GM19025 (cell line): ENCODE results near the gene SPEG.

ENCODE experiments used
- ATAC-seq: cut with Tn5 transposase; IDR thresholded peaks from one replicate; pipeline ENCODE4 v1.9.1; 2021; ENCODE audit warnings: mild to moderate bottlenecking, low read depth, moderate library complexity; ENCODE audit not compliant: unreplicated experiment

Gene SPEG

GRCh38 chr2:219508444-219508734 lies 73.7 kb downstream of the SPEG start:
- ATAC-seq, result no peak

GRCh38 chr2:219508971-219509779 lies 74.5 kb downstream of the SPEG start:
- no peak for ATAC-seq

DNA sequence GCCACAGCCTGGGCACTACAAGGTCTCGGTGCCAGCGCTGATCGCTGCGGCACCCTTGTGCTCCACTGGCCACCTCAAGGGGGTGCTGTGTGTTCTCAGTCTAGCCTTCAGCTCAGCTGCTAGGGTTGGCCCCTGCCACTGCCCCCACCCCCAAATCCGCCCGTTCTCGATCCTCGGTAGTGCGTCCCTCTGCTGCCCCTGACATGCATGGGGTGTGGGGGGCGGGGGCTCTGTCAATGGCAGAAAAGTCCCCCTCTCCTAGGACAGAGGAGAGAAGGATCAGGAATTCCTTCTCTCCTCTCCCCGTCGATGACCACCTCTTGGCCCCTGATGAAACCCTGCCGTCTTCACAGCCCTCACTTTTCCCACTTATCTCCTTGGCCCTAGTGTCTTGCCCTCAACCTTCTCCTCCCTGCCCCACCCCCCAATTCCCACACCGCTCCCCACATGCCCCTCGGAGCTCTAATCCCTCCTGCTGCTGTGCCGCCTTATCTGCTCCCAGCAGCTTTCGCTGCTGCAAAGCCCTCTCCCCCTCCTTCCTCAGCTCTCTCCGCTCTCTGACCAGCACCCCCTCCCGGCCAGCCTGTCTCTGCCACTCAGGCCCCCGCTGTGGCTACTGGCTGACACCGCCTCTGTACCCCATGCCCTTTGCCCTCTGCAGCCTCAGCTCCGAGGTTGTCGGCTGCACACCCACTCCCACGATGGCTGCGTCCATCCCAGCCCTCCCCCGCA lies 75.3 kb downstream of the SPEG start:
- no peak for ATAC-seq

DNA sequence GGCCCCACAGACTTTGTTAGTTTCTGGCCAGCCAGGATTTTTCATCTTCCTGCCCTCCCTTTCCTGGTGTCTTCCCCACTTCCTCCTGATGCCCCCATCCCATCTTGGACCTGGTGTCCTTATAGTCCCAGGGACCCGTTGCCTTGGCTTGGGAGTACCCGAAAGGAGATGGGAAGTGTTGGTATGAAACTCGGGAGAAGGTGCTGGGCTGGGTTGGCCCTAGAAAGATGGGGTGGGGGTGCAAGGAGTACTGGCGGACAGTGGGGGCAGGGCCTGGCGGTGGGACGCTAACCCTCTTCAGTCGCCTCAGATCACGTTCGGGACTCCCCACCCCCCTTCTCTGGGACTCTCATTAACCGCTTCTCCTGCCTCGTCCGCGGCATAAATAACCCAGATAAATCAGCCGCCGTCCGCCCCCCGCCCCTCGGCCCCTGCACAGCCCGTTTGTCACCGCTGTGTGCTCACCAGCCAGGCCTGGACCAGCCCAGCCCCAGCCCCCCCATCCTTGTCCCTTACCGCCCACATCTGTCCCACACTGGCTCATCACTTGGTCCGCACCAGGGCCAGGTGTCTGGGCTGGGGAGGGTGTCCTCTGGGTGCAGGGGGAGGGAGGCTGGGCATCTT lies 76.0 kb downstream of the SPEG start:
- no peak for ATAC-seq

DNA sequence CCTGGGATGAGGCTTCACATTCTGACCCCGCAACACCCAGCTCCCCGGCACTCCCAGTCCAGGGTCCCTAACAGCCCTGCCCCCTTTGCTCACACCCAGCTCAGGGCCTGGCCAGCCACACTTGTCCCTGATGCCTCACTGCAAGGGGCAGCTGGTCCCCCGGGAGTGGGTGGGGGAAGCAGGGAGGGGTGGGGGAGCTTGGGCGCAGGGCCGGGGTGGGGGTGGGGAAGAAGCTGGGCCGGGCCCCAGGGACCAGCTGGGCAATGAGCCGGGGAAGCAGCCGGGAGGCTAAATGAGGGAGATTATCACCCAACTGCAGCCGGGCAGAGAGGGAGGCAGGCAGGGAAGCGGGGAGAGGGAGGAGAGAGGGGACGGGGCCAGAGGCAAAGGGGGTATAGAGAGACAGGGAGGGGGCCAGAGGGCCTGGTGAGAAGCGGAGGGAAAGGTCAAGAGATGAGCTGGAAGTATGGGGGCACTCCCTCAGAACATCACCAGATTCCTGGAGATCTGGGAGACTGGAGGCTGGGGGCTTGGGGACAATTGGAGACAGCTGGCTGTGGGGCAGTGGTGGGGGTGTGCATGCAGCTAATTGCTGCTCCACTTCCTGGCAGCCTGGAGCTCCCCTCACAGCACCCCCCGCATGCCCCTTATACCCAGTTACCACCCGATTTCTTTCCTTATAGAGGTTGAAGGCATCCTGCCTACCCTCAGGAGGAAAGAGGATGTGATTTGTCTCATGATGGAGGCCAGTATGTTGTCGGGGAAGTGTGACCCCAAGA lies 77.1 kb downstream of the SPEG start:
- ATAC-seq, result no peak

- no peak for ATAC-seq
Measured at GRCh38 chr2:219512524-219513216, 78.0 kb downstream of the SPEG start.

- no peak for ATAC-seq
Measured at GRCh38 chr2:219513787-219514186, 79.1 kb downstream of the SPEG start.

DNA sequence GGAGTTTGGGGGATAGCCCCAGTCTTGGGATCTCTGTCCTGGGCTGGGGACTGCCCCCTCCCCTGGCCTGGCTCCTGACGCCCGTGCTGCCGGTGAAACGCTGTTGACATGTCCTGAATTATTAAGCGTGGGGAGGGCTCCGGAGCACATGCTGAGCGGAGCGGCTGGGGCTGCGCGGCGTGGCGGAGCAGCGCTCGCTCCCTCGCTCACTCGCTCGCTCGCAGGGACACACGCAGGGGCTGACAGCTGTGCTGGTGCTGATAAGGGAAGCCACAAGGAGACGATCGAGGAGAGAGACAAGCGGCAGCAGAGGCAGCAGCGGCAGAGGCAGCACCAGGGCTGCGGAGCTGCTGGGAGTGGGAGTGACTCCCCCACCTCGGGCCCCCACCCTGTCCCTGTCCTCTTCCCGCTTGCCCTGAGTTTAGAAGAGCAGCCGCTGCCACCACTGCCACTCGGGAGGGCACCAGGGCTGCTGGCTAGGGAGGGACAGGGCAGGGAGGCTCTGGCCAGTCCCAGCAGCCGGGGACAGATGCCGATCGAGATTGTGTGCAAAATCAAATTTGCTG lies 79.6 kb downstream of the SPEG start, which contains the start of gene ASIC4:
Gene ASIC4, plus strand, starts transcription at position 287 of the 566 bp plus-strand sequence. Its CDS starts 243 bp downstream, at position 530.
- ATAC-seq, result no peak

DNA sequence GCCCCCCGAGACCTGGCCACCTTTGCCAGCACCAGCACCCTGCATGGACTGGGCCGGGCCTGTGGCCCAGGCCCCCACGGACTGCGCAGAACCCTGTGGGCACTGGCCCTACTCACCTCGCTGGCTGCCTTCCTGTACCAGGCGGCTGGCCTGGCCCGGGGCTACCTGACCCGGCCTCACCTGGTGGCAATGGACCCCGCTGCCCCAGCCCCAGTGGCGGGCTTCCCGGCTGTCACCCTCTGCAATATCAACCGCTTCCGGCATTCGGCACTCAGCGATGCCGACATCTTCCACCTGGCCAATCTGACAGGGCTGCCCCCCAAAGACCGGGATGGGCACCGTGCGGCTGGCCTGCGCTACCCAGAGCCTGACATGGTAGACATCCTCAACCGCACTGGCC lies 80.2 kb downstream of the SPEG start:
- ATAC-seq, result no peak

DNA sequence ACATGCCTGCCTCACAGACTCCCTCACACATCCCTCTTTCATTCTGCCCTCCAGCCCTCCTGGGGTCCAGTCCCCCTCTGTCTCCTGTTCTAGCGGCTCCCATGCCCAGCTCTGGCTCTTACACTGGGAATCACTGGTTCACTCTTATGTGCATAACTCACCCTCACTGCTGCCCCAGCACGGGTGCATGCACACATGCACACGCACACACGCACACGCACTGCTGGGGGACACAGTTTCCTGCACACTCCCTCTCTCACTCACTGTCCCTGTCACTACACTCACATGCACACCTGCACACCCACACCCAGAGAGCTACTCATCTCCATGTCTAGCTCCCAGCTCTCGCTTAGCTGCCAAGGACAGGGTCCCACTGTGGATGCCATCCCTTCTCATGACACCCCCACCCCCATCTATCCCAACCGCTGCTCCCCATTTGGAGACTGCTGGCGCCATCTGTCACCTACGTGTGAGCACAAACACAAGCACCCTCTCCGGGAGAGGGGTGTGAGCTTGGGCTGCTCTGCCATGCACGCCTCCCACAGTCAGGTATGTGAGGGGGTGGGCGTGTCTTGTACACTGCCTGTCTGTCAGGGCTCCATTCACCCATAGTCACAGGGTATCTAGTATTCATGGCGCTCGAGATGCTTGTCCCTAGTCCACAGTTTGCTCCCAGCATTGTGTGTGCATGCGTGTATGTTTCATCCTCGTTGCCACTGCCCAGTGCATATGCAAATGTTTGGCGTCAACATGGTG lies 81.4 kb downstream of the SPEG start:
- ATAC-seq, result no peak

GRCh38 chr2:219516888-219517287 lies 82.2 kb downstream of the SPEG start:
- ATAC-seq, result no peak

DNA sequence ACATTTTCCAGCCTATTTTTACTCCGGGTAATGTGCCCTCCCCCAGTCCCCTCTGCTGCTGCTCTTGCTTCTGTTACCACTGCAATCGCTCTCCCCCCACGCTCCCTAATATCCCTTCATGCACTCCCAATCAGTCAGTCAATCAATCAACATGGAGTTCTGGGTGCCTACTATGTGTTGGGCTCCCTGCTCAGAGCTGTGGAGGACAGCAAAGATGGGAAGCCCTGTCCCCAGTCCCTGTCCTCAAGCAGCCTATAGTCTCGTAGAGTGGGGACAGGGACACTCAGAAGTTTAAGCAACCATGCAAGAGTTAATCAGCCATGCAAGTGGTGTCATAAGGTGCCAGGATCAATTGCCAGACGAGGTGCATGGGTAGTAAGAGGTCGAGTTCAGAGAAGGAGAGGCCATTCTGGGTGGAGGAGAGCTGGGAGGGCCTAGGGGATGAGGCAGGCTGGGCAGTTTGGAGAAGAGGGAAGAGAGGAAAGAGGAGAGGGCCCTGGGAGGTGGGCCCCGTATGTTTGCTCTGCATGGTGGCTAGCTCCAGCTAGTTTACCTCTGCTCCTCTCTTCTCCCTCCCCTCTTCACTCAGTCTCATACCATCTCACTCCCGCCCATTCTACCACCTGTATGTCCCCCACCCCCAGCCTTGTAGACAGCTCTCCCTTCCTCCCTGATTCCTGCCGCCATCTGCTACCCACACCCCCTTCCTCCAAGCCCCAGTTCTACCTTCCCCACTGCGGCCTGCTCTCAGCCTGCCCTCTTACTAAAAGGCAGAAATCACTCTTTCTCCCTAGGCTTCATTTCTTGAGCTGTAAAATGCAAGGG lies 83.5 kb downstream of the SPEG start:
- no peak for ATAC-seq

GRCh38 chr2:219519526-219519916 lies 84.9 kb downstream of the SPEG start:
- ATAC-seq, result no peak

- no peak for ATAC-seq
Measured at GRCh38 chr2:219520079-219520478, 85.4 kb downstream of the SPEG start.

DNA sequence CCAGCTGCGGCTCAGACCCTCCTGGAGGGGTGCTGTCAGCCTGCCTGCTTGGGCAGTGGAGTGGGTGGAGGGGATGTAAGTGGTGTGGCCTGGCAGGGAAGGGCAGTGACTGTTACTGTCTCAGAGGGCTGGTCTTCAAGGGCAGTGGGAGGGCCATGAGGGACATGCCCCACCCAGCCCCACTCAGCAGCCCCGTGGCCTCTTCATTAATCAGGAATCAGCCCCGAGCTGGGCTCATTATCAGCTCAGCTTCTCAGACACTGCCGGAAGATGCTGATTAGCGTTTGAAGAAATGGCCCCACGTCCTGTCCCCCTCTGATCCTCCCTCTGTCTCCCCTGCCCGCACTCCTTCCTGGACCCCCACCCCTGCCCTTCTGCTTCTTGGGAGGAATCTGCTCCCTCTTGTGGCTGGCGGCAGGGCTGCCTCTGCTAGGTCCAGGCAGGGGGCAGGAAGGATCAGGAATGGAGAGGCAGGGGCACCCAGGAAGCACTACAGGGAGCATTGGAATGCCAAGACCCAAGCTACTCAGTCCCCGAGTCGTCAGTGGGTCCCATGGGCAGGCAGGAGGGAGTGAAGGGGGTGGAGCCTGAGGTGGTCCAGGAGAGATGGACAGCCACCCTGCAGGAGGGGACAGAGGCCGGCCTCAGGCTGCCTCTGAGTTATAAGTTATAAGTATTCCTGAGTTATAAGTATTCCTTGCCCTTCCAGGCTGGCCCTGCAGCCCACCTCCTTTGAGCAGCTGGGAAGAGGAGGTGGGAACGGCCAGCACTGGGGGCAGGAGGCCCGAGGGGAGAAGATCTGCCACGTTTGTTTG lies 86.6 kb downstream of the SPEG start:
- ATAC-seq, result no peak

DNA sequence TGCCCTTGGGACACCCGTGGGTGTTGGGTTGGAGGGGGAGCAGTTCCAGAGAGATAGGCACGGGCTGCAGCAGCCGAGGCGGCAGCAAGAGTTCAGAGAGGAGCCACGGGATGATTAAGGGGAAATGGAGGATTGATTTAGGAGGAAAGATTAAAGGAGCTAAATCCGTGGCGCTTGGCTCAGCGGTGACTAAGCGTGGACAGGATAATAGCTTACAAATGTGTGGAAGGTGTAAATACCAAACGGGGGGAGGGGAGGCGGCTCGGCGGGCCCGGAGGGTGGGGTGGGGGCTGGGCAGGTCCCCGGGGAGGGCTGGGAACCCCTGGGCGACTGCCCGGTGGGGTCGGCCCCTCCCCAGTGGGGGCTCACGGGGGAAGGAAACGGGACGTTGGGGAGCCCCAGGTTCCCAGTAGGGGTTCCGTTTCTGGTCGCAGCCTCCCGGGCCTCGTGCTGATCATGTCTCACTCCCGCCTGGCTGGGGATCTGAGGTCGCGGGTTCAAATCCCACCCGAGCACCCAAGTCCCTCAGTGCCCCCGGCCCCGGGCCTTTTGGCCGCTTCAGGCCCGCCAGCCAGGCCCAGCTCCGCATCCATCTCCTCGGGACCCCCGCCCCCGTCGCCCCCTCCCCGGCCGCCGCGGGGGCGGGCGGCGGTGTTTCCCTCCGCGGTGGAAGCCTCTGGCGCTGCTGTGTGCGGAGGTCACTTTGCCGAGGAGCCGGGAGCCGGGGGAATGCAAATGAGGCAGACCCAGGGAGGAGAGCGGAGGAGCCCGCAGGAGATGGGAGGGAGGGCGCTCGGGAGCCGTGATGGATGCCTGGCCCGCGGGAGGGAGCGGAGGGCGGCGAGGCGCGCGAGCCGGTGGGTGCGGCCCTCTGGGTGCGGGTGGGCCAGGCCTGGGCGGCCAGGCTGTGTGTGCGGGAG lies 87.7 kb downstream of the SPEG start:
- ATAC-seq, result no peak
